Nephron (organoid): ENCODE measurements around the gene IL32.
A peak's percentile ranks its signal among the peaks of the same experiment; 100 is the strongest.

ENCODE experiments used
- H3K27ac Mint-ChIP-seq, 3 experiments: 2 replicates each; pipeline ENCODE4 v1.8.0; 2020; ENCODE audit warnings: mixed read lengths in 3 of 3, mild to moderate bottlenecking in 2 of 3, moderate library complexity in 1 of 3
- H3K27me3 Mint-ChIP-seq: 2 replicates; pipeline ENCODE4 v1.8.0; 2021; ENCODE audit warnings: low read depth, mild to moderate bottlenecking, moderate library complexity, mixed read lengths
- H3K36me3 Mint-ChIP-seq: 2 replicates; pipeline ENCODE4 v1.8.0; 2020; ENCODE audit warnings: low read depth, mixed read lengths
- H3K4me1 Mint-ChIP-seq: 2 replicates; pipeline ENCODE4 v1.8.0; 2020; ENCODE audit warnings: mixed read lengths
- H3K4me3 Mint-ChIP-seq, 3 experiments: 2 replicates each; pipeline ENCODE4 v1.8.0; 2020; ENCODE audit warnings: mild to moderate bottlenecking in 3 of 3, mixed read lengths in 3 of 3, moderate library complexity in 2 of 3
- H3K9me3 Mint-ChIP-seq: 2 replicates; pipeline ENCODE4 v1.8.0; 2020; ENCODE audit warnings: mixed read lengths
- CTCF ChIP-seq, 3 experiments: fragments of 200-600 bp; sonication (generic); IDR thresholded peaks; one replicate each; pipeline ENCODE4 v1.5.0; 2021; ENCODE audit warnings: antibody characterized with exemption in 3 of 3; ENCODE audit not compliant: unreplicated experiment in 3 of 3

Gene IL32

GRCh38 chr16:3023415-3023668, 42.1 kb upstream of the IL32 start:
- no peak for TF ChIP-seq CTCF (IDR thresholded peaks at IDR 0.05; ENCODE audit: unreplicated experiment in 3 of 3)
- H3K4me1 Mint-ChIP-seq: peaks cover 33% of the 10 kb centered on the region
- peak overlapping the region; percentile 85 to 96 (median 87) for H3K27ac Mint-ChIP-seq
- peaks cover 22% of the 10 kb centered on the region for H3K27me3 Mint-ChIP-seq
- peaks cover 12% of the 10 kb centered on the region for H3K36me3 Mint-ChIP-seq
- peak overlapping the region; percentile 90 to 92 (median 92) for H3K4me3 Mint-ChIP-seq
- no peaks in the 10 kb centered on the region for H3K9me3 Mint-ChIP-seq

- Mint-ChIP-seq H3K4me3 (peak within 1 kb of the TSS; percentile 90 to 92 (median 92)), H3K9me3 (no peaks in the 10 kb centered on the region), H3K36me3 (peaks cover 12% of the 10 kb centered on the region), H3K4me1 (peaks cover 33% of the 10 kb centered on the region), H3K27ac (peak within 1 kb of the TSS; percentile 85 to 96 (median 94)), H3K27me3 (peaks cover 17% of the 10 kb centered on the region)
- no peak for TF ChIP-seq CTCF (IDR thresholded peaks at IDR 0.05; ENCODE audit: unreplicated experiment in 3 of 3)
These were observed 41.6 kb upstream of the IL32 start, which contains the start of the genes HCFC1R1 and THOC6 for GRCh38 chr16:3023669-3024478. TSS of gene HCFC1R1 (minus strand) at chr16:3023942. CDS start at chr16:3023941, 1 bp downstream. TSS of gene THOC6 (plus strand) at chr16:3024035. CDS start at chr16:3024327, 292 bp downstream.

GRCh38 chr16:3025032-3026002, 40.1 kb upstream of the IL32 start:
- Mint-ChIP-seq H3K4me3 (peak overlapping the region; percentile 60 to 73 (median 65)), H3K9me3 (no peaks in the 10 kb centered on the region), H3K36me3 (peaks cover 12% of the 10 kb centered on the region), H3K4me1 (peaks cover 33% of the 10 kb centered on the region), H3K27me3 (peaks cover 16% of the 10 kb centered on the region), H3K27ac (no peak overlapping the region)
- TF ChIP-seq CTCF (IDR thresholded peaks at IDR 0.05; ENCODE audit: unreplicated experiment in 3 of 3): no peak

- H3K36me3 Mint-ChIP-seq: peaks cover 12% of the 10 kb centered on the region
- H3K4me1 Mint-ChIP-seq: peaks cover 33% of the 10 kb centered on the region
- no peaks in the 10 kb centered on the region for H3K9me3 Mint-ChIP-seq
- TF ChIP-seq CTCF (IDR thresholded peaks at IDR 0.05; ENCODE audit: unreplicated experiment in 3 of 3): no peak
- no peak overlapping the region for H3K27ac Mint-ChIP-seq
- peaks cover 18% of the 10 kb centered on the region for H3K27me3 Mint-ChIP-seq
- H3K4me3 Mint-ChIP-seq: peak overlapping the region; percentile 40 to 73 (median 65)
These were observed 39.4 kb upstream of the IL32 start for GRCh38 chr16:3026003-3026378.

- Mint-ChIP-seq H3K36me3 (peaks cover 12% of the 10 kb centered on the region), H3K27ac (no peak overlapping the region), H3K4me3 (peak overlapping the region in 2 of 3 experiments; percentile 71 to 73), H3K9me3 (no peaks in the 10 kb centered on the region), H3K4me1 (peaks cover 26% of the 10 kb centered on the region), H3K27me3 (peaks cover 19% of the 10 kb centered on the region)
- TF ChIP-seq CTCF (IDR thresholded peaks at IDR 0.05; ENCODE audit: unreplicated experiment in 3 of 3): no peak
These were observed 38.6 kb upstream of the IL32 start for GRCh38 chr16:3026609-3027488.
